ENCODE results near the gene SLC48A1. TPM values are rescaled to one million over a fixed set of nuclear protein-coding genes. Genes with fewer than 3 reads are reported as not detected.

SLC48A1 gene
- total RNA-seq, 1 experiment from 2014 or later = 19.4 TPM

DNA sequence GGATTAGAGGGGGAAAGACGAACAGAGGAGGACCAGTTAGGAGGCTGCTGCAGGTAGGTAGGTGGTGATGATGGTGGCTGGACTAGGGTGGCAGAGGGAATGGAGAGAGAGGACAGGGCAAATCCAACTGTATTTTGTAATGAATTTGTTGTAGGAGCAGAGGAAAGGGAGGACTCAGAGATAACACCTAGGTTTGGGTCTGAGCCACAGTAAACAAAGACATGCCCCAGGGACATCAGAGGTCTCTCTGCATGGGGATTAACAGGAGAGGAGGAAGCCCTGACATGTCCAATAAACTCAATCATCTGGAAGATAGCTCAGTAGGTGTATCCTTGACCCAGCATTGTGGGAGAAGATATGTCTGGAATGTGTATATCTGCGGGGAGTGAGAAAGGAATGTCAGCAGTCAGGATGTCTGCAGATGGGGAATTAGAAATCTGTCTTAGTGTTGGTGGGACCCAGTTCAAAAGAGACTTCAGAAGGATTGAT is 4.7 kb upstream of the SLC48A1 start:
- POLR2A ChIA-PET = interaction anchor here (0.7 to 5.8 kb wide), 7 partner anchors 9 to 94 kb away, joined by 3 to 38 read pairs (median 12); partner anchors contain the start of genes HDAC7 and RAPGEF3
- peaks cover 22% of the 10 kb centered on the region for H3K4me1 Mint-ChIP-seq (ENCODE audit: insufficient read depth, unreplicated experiment)
- intact Hi-C loops (cut with micrococcal nuclease) = no loop called here
- H3K36me3 Mint-ChIP-seq (ENCODE audit: insufficient read depth, unreplicated experiment) = no peaks in the 10 kb centered on the region
- H3K9me3 Mint-ChIP-seq (ENCODE audit: unreplicated experiment) = no peaks in the 10 kb centered on the region
- no peaks in the 10 kb centered on the region for H3K27me3 Mint-ChIP-seq (ENCODE audit: insufficient read depth, unreplicated experiment)
- no peak overlapping the region for H3K27ac Mint-ChIP-seq (ENCODE audit: low read depth, unreplicated experiment)
- CTCF ChIA-PET = interaction anchor here (0.5 to 38.2 kb wide), 12 partner anchors 11 to 419 kb away, joined by 3 to 843 read pairs (median 10); partner anchors contain the start of gene RAPGEF3
- TF ChIP-seq, protein P1, sequence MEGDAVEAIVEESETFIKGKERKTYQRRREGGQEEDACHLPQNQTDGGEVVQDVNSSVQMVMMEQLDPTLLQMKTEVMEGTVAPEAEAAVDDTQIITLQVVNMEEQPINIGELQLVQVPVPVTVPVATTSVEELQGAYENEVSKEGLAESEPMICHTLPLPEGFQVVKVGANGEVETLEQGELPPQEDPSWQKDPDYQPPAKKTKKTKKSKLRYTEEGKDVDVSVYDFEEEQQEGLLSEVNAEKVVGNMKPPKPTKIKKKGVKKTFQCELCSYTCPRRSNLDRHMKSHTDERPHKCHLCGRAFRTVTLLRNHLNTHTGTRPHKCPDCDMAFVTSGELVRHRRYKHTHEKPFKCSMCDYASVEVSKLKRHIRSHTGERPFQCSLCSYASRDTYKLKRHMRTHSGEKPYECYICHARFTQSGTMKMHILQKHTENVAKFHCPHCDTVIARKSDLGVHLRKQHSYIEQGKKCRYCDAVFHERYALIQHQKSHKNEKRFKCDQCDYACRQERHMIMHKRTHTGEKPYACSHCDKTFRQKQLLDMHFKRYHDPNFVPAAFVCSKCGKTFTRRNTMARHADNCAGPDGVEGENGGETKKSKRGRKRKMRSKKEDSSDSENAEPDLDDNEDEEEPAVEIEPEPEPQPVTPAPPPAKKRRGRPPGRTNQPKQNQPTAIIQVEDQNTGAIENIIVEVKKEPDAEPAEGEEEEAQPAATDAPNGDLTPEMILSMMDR (IDR thresholded peaks at IDR 0.05; ENCODE audit: unreplicated experiment) = no peak
- BruUV-seq (replicated peaks) = no TSS peak
- DNase-seq (ENCODE audit: unreplicated experiment) = peak; percentile 70
- no peak overlapping the region for H3K4me3 Mint-ChIP-seq (ENCODE audit: unreplicated experiment)

DNA sequence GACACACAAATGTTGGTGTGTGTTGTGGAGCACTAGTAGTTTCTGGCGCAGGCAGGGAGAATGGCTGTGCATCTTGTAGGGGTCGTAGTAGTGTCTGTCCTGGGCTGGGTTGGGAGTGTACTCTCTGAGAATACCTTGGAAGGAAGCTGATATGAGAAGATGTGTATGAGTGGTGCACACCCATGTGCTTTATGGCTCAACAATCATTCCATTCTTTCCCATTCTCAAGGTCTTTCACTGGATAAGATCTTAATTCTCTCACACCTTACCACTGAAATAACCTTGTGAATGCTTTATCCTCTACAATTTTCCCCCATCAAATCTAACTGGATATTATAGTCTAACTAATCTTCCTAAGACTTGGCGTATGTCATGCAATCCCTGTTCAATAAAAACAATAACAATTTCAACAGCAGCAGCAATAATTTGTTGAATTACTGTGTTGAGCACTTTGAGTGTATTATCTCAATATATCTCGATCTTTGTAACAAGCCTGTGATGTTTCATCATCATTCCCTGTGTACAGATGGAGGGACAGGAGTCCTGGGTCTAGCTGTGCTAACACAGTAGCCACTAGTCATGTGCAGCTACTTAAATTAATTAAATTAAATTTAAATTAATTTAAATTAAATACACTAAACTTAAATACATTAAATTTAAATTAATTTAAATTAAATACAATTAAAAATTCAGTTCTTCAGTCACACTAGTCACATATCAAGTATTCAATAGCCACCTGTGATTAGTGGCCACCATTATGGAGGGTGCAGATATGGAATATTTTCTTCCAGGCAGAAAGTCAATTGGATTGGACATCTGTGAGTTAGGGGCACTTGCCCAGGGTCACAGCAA is 3.6 kb upstream of the SLC48A1 start:
- POLR2A ChIA-PET = interaction anchor here (0.6 to 5.8 kb wide), 11 partner anchors 10 to 94 kb away, joined by 3 to 38 read pairs (median 5); partner anchors contain the start of genes HDAC7 and RAPGEF3
- H3K4me1 Mint-ChIP-seq (ENCODE audit: insufficient read depth, unreplicated experiment) = peaks cover 15% of the 10 kb centered on the region

DNA sequence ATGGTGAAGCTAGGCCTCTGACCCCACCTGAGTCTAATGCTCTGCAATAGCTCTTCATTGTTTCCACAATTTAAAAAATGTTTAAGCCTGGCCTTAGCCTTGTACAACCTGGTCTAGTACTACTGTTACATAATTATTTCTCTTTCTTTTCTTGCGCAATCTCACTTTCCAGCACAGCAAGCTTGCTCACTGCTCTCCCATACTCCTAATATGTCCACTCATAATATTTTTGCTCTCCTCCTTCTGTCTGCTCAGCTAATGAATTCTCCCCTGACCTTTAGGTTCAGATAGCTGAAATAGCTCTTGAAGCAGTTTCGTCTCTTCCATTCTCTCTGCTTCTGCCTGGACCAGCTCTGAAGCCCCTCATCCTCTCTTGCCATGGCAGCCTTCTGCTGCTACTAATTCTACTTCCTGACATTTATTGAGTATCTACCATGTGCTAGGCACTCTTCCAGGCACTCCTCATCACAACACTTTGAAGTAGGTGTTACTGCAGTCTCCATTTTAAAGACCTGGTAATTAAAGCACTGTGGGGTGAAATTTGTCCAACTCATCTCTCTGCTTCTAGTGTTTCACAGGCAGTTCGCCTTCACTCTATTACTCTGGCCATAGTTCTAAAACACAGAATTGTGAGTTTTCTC is 2.8 kb upstream of the SLC48A1 start:
- no peak overlapping the region for H3K27ac Mint-ChIP-seq (ENCODE audit: low read depth, unreplicated experiment)
- ChIA-PET CTCF (interaction anchor here (0.6 to 38.2 kb wide), 14 partner anchors 9 to 80 kb away, joined by 3 to 843 read pairs (median 4); partner anchors contain the start of genes RAPGEF3 and RPAP3), POLR2A (interaction anchor here (0.9 to 5.8 kb wide), 7 partner anchors 15 to 93 kb away, joined by 3 to 38 read pairs (median 5); no protein-coding TSS in a partner anchor)
- BruUV-seq (replicated peaks) = no TSS peak
- H3K4me3 Mint-ChIP-seq (ENCODE audit: unreplicated experiment) = no peak overlapping the region
- TF ChIP-seq, protein P1 (IDR thresholded peaks at IDR 0.05; ENCODE audit: unreplicated experiment) = no peak
- no peaks in the 10 kb centered on the region for H3K9me3 Mint-ChIP-seq (ENCODE audit: unreplicated experiment)
- intact Hi-C loops (cut with micrococcal nuclease) = no loop called here
- no peaks in the 10 kb centered on the region for H3K27me3 Mint-ChIP-seq (ENCODE audit: insufficient read depth, unreplicated experiment)
- H3K36me3 Mint-ChIP-seq (ENCODE audit: insufficient read depth, unreplicated experiment) = no peaks in the 10 kb centered on the region
- peaks cover 15% of the 10 kb centered on the region for H3K4me1 Mint-ChIP-seq (ENCODE audit: insufficient read depth, unreplicated experiment)
- peak; percentile 68 for DNase-seq (ENCODE audit: unreplicated experiment)

More for the DNA sequence above, 3.6 kb upstream of the SLC48A1 start:
- H3K9me3 Mint-ChIP-seq (ENCODE audit: unreplicated experiment) = no peaks in the 10 kb centered on the region
- no peak overlapping the region for H3K27ac Mint-ChIP-seq (ENCODE audit: low read depth, unreplicated experiment)
- BruUV-seq (replicated peaks) = no TSS peak
- H3K36me3 Mint-ChIP-seq (ENCODE audit: insufficient read depth, unreplicated experiment) = no peaks in the 10 kb centered on the region
- no peak for DNase-seq (ENCODE audit: unreplicated experiment)
- intact Hi-C loops (cut with micrococcal nuclease) = no loop called here
- H3K4me3 Mint-ChIP-seq (ENCODE audit: unreplicated experiment) = no peak overlapping the region
- CTCF ChIA-PET = interaction anchor here (0.6 to 38.2 kb wide), 13 partner anchors 10 to 79 kb away, joined by 3 to 843 read pairs (median 5); partner anchors contain the start of genes RAPGEF3 and RPAP3
- TF ChIP-seq, protein P1 (IDR thresholded peaks at IDR 0.05; ENCODE audit: unreplicated experiment) = no peak
- no peaks in the 10 kb centered on the region for H3K27me3 Mint-ChIP-seq (ENCODE audit: insufficient read depth, unreplicated experiment)

DNA sequence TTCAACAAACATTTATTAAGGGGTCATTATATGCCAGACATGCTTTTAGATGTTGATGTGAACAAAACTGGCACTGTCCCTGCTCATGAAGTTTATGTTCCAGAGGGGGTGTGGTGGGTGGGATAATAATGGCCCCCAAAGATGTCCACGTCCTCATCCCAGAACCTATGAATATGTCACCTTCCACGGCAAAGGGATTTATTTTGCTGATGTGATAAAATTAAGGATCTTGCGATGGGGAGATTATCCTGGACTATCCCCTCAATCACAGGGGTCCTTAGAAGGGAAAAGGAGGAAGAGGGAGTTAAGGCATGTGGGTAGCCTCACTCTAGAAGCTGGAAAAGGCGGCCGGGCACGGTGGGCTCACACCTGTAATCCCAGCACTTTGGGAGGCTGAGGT is 1.7 kb upstream of the SLC48A1 start:
- Mint-ChIP-seq H3K4me3 (ENCODE audit: unreplicated experiment) (no peak overlapping the region), H3K9me3 (ENCODE audit: unreplicated experiment) (no peaks in the 10 kb centered on the region), H3K36me3 (ENCODE audit: insufficient read depth, unreplicated experiment) (no peaks in the 10 kb centered on the region), H3K27ac (ENCODE audit: low read depth, unreplicated experiment) (no peak overlapping the region), H3K4me1 (ENCODE audit: insufficient read depth, unreplicated experiment) (peaks cover 9% of the 10 kb centered on the region), H3K27me3 (ENCODE audit: insufficient read depth, unreplicated experiment) (no peaks in the 10 kb centered on the region)
- no peak for DNase-seq (ENCODE audit: unreplicated experiment)
- intact Hi-C loops (cut with micrococcal nuclease) = no loop called here
- POLR2A ChIA-PET = no interaction called here
- BruUV-seq (replicated peaks) = no TSS peak
- TF ChIP-seq, protein P1 (IDR thresholded peaks at IDR 0.05; ENCODE audit: unreplicated experiment) = no peak
- CTCF ChIA-PET = interaction anchor here (0.6 to 38.2 kb wide), 8 partner anchors 8 to 1401 kb away, joined by 3 to 843 read pairs (median 46); partner anchors contain the start of gene RAPGEF3
